AML-193 (cell line): ENCODE measurements around the gene SPTBN1.
"Not testable (repeated sequence)": the region's sequence is repeated elsewhere in the genome, so short reads cannot be mapped to it uniquely, and the experiment has no call there.

Experiments used
- DNase-seq, 2 experiments: peaks; one replicate each; lab custom pipeline; 2025; lab: John Stamatoyannopoulos, UW

The SPTBN1 gene

DNA sequence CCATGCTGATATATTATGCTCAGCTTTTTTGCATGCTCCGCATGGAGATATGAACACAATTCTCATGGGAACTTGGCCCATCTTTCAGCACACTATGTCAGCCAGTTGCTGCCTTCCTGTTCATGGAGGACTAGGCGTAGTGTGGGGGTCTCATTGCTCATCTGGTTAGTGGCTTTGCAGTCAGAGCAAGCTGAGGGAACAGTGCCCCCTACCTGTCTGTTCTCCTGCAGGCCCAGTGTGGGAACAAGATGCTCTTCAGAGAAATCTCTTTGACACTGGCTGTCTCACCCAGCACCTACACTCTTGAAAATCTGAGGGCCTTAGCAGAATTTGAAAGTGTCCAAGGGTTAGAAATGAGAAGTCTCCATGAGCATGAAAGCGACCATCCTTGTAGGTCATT is 47.1 kb downstream of the SPTBN1 start:
- DNase-seq: peak; percentile 22 to 26

DNA sequence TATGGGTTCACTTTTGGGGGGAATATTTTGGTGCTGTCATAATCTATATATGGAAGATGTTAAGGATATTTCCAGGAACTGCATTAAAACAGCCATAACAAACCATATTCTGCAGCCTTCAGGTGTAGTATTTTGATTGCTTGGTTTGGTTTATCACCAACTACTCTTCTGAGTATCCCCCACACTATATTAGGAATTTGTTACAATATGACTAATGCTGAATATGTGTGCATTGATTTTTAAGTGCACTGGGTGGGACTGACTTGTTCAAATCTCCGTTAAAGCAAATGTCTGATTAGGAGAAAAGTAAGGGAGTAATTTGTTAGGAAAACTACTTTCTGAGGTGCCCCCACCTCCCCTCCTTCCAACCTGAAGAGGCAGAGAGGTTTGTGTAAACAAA is 47.7 kb downstream of the SPTBN1 start:
- DNase-seq: no peak

DNA sequence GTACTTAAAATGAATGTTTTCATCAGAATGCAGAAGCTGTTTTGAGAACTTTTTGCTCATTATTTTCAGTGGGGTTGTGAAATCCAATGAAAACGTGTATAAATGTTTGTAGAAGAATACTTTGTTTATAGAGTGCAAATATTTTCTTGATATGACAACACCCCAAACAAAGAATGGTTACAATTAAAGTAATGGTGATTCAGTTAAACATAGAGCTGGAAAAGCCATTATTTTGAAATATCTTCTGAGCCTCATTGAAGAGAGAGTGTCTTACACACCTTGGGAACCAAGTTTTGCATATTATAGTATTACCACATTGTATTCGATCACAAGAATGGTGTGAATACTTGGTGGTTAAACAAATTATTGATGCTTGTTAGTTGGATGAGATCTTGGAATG is 48.7 kb downstream of the SPTBN1 start:
- DNase-seq: no peak

DNA sequence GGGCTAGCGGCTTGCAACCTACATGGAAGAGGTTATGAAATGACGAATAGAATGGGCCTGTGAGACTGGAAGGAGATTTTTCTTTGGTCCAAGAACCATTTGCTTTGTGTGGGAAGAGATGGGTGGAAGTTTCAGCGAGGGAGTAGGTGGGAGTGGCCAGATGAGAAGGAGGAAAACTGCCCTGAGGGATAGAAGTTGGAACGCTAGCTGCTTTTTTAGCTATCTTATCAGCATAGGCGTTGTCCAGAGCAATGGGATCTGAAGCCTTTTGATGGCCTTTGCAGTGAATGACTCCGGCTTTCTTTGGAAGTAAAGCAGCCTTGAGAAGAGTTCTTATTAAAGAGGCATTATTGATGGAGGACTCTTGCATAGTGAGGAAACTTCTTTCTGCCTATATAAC is 52.4 kb downstream of the SPTBN1 start:
- no peak for DNase-seq

DNA sequence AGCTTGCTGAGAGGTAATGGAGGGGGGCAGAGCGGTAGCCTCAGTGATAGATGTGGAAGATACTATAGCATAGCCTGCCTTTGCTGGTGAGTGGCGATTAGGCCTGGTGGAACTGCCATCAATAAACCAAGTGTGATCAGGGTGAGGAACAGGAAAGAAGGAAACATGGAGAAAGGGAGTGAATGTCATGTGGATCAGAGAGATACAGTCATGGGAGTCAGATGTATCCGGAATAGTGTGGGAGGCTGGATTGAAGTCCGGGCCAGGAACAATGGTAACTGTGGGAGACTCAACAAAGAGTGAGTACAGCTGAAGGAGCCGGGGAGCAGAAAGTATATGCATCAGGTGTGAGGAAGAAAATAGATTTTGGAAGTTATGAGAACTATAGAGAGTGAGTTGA is 52.9 kb downstream of the SPTBN1 start:
- not testable (repeated sequence) for DNase-seq

DNA sequence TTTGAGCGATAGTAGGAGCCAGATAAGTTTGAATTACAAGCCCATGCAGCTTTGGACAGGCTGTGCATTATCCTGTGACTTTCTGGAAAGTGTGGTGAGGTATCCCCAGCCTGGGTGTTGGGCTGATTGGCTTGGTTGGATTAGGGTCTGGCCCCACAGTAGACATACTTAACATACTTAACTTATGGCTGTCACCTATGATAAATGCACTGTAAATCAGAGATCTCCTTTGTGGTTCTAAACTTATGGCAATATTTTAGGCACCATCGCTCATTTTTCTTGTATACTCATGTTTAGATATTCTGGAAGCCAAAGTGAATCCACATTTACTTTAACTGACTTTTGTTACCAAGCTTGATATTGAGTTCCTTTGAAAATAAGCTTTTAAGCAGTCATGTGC is 54.8 kb downstream of the SPTBN1 start:
- no peak for DNase-seq

DNA sequence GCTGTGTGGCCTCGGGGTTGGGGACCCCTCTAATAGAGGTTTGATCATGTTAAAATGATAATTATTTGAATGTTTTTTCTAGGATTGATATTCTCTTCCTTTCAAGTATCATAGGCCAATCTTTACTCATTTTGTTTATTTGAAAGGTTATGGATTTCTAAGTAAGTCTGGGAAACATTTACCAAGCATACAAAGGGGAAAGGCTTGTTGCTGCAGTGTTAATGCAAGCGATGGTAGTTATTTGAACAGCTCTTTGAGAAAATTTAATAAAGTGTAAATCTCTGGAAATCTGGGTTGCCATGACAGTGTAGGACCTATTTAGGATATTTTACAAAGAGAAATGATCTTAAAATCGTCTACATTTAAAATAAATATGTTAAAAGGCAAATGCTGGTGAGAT is 56.1 kb downstream of the SPTBN1 start:
- DNase-seq: no peak

DNA sequence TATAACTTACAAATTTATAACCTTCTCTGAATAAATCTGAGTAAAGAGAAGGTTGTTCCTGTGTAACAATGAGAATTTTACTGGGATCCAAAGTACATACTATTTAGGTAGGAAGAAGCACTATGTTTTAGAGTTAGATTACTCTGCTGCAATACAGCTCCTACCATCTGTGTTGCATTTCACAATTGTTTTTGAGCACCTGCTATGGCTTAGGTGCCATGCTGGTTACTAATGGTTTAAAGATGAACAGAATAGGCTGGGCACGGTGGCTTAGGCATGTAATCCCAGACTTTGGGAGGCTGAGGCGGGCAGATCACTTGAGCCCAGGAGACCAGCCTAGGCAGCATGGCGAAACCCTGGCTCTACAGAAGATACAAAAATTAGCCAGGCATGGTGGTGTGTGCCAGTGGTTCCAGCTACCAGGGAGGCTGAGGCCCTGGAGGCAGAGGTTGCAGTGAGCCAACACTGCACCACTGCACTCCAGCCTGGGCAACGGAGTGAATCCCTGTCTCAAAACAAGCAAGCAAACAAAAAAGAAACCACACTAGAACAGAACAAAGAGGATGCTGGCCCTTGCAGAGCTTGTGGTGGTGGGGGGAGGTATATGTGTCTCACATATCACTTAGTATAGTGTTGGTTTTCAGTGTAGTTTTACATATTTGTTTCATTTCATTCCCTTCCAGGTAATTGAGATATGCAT is 56.7 kb downstream of the SPTBN1 start:
- no peak for DNase-seq

DNA sequence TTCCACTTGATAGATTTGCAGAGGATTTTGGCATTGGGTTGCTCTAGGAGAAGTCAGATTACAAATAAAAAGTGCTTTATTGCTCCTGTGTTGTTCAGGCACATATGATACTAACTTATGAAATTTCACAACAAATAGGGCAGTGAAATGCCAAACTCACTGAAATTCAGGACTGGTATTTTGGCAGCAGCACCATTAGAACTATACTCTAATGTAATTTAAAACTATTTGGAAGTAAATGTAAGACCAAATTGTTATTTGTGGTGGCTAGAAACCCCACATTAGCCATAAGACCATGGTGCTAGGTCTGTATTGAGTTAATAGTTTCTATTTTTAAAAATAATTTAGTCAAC is 57.2 kb downstream of the SPTBN1 start:
- no peak for DNase-seq

DNA sequence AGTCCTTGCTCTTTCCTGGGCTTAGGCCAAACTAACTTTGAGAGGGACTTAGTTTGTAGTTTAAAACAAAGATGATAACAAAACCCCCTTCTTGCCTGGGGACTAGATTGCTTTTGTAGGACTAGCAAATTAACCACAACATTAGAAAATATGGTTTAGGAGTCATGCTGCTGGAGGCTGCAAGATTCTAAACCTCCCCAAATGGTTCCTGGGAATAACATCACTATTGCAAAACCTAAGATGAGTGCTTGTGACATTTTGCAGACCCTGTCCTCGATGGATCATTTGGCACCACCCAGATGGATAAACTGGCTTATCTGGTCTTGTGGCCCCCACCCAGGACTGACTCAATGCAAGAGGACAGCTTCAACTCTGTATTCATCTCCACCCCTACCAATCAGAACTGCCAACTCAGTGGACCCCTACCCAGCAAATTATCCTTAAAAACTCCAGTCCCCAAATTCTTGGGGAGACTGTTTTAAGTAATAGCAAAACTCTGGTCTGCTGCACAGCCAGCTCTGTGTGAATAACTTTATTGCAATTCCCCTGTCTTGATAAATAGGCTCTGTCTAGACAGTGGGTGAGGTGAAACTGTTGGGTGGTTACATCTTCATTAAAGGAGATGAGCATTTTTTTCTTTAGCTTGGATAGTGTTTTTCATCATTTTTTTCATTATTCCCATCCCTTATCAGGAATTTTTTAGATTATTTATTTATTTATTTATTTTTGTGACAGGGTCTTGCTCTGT is 58.9 kb downstream of the SPTBN1 start:
- DNase-seq: no peak

DNA sequence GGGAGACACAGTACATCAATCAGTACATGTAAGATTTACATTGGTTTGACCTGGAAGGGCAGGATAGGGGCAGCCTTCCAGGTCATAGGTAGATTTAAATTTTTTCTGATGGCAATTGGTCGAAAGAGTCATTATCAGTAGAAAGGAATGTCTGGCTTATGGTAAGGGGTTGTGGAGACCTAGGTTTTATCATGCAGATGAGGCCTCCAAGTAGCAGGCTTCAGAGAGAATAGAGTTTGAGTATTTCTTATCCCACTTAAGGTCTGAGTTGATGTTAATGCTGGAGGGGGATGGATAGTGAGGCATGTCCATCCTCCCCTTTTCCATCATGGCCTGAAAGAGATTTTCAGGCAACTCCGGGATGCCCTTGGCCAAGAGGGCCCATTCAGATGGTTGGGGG is 60.7 kb downstream of the SPTBN1 start:
- no peak for DNase-seq

DNA sequence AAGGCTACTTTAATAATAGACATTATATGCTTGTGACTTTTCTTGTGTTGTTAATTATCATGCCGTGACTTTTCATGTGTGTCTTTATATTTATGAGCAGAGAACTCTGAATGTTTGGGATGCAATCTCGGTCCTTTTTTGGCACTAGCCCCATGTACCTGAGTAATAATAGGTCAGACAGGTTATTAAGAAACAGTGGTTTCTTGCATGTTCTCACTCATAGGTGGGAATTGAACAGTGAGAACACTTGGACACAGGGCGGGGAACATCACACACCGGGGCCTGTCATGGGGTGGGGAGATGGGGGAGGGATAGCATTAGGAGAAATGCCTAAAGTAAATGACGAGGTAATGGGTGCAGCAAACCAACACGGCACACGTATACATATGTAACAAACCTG is 61.9 kb downstream of the SPTBN1 start:
- not testable (repeated sequence) for DNase-seq

DNA sequence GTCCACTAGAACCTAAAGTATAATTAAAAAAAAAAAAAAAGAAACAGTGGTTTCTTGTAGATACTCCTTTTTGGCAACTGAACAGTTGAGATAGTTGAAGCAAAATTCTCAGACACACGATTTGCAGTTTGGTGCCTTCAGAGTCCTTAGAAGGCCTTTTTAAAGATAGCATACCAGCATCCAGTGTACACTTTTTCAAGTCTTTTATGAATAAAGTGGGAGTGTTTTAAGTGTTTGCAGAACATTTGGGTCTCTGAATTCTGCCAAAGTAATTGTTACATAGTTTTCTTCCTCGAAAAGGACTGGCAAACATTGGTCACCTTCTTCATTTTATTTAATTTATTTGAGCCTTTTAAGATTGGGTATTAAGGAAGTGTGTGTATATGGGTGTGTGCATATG is 62.3 kb downstream of the SPTBN1 start:
- DNase-seq: no peak

DNA sequence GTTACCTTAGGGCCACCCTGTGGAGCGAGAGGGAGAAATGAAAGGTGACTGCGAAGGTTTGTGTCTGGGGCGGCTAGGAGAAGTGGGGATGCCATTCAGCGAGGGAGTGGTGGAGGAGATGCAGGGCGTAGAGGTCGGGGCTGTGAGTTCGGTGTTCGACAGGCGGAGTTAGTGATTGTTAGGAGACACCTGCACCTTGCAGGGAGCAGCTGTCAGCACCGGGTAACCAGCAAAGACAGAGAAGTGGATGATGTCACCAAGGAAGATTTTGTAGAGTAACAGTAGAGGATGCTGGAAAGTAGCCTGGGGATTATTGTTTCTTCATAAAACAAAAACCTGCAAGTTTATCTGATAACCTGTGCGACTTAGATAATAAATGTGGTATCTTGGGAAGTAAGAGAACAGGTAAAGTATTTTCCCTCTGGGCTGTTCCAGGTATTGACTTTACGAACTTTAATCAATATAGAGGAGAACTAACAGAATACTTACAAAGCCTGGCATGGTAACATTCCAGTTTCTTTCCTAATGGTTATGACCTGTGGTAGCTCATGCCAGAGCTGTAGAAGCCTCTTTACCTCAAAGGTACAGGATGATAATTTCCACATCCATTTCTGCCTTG is 63.8 kb downstream of the SPTBN1 start:
- DNase-seq: no peak

DNA sequence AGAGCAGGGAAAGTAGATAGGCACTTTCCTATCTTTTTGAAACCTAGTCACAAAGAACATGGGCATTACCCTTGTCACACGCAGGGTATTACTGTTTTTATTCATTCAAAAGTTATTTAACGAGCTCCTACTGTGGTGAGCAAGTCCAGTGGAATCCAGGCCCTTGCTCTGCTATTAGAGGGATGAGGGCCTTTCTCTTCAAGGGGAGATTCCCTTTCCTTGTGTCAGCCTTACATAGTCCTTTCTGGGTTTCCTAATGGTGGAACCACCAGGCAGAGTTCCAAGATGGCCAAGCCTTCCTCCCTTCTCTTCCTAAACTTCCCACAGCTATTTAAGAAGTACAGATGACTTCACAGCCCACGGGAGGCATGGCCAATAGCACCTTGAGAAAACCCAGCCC is 64.6 kb downstream of the SPTBN1 start:
- no peak for DNase-seq

DNA sequence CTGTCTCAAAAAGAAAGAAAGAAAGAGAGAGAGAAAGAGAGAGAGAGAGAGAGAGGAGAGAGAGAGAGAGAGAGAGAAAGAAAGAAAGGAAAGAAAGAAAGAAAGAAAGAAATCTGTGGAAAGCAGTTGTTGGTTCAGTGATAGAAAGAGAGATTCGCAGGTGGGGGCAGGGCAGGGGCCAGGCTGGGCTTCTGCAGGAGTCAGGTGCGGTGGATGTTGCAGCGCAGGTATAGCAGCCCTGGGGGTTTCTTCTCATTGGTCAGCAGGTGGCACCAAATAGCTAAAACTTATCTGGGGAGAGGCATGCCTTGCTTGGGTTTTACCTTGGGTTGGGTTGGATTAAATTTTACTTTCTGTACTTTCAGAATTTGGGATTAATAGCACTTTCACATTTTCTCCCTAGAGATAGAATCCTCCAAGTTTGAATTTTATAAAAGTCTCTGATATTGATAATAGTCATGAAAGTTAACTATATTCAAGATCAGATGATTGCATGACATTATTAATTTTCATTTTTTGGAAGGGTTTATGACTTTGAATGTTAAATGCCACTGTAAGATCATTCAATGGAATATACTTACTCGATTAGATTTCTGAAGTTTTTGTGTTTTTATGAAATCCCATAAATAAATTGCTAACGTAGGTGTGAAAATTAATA is 66.6 kb downstream of the SPTBN1 start:
- DNase-seq: peak; percentile 26 to 33

DNA sequence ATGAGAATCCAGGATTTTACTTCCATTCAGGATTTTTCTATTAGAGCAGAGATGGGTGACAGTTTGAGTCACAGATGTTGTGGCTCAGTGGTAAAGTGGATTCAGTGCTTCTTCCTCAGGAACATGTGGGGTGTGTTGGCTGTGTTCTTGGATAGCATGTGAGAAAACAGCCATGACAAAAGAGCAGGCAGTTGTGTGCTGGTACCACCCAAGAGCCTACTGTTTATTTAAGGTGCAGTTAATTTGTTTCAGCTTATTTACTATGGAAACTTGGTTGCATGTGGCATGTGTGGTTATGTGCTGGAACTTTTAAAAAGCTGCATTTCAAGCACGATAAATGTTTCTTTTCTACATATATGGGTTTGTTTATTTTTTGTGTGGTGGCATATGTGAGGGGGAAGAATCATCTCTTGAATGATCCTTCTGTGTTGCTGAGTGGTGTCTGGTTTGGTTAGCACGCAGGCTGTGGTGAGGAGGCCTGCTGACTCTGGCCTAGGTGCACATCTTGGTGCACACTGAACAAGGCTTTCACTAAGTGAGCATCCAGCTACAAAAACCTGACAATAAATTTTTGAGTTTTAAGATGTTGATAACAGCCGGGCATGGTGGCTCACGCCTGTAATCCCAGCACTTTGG is 67.3 kb downstream of the SPTBN1 start:
- DNase-seq: no peak

DNA sequence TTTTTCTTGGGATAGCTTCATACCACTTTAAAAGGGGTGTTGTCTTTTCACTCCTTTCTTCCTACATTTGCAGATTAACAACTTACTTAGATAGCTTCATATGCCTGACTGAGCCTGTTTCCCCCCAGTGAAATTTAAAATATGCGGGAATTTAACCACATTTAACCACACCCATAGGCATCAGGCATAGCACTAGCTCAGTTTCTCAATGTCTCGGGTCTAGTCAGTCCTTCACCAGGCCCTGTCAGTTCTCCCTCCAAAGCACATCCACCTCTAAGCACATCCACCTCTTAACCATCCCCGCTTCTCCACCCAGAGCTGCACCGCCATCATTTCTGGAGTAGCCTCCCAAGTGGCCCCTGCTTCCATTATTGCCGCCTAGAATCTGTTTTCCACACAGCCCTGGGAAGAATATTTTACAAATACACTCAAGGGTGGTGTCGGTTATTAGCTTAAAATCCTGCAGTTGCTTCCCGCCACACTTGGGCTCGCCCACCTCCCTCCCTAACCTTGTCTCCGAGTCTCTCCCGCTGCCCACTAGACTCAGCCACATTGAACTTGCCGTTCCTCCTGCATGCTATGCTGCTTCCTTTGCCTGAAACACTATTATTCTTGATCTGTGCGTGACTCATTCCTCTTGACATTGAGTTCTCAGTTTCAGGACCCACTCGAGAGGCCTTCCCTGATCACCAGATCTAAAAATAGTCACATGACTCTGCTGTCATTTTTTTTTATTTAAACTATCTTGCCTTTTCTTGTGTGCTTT is 68.3 kb downstream of the SPTBN1 start:
- no peak for DNase-seq

DNA sequence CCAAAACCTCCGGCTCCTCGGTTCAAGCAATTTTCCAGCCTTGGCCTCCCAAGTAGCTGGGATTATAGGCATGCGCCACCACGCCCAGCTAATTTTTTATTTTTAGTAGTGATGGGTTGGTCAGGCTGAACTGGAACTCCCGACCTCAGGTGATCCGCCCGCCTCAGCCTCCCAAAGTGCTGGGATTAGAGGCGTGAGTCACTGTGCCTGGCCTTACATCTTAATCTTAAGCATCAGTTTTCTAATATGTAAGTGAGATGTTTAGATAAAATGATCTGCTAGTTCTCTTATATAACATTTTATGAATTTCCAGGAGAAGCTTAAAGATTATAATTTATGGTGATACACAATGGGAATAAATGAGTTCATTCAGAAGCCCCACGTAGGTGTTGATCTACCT is 69.2 kb downstream of the SPTBN1 start:
- no peak for DNase-seq

DNA sequence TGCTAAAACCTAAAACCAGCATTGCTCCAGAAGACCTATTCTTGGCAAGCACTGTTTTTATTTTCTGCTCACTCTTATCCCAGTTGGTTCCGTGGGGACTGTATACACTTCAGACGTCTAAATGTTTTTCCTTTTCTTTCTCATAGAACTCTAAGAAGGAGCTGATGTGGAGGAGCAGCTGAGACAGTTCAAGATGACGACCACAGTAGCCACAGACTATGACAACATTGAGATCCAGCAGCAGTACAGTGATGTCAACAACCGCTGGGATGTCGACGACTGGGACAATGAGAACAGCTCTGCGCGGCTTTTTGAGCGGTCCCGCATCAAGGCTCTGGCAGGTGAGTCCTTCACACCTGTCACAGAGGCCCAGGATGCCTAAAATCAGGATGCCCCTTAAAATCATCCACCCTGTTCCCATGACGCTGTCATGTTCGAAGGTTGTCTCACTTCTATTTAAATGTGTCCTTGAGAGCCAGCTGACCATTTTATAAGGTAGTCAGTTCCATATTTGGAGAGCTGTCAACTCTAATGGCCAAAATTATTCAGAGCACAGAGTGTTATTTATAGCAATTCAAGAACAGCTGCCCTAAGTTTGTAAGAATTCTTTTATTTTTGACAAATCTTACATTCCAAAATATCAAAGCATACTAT is 70.2 kb downstream of the SPTBN1 start:
- DNase-seq: no peak

DNA sequence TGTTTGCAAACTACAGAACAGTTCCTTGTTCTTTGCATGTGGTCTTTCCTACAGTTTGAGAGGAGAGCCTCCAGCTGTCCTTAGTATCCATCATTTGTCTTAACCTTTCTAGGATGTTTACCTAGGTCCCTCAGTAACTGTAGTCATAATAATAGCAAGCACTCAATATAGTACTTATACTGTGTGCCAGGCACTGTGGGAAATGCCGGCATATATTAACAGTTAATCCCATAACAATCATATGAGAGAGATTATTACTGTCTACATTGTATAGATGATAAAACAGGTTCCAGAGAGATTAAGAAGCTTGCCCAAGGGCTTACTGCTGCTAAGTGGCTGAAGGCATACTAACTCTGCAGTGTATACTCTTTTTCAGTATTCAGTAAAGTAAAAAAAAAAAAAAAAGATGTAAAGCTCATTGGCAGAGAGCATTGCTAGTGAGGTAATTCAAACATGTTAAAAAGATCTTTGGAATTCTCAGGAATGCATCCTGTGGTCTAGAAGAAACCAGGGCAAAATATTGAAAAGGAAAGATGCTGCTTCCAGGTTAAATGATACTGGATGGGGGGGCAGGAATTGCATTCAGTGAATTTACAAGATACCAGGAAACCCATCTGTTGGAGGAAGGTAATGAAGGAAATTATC is 72.3 kb downstream of the SPTBN1 start:
- DNase-seq: no peak
